C4-2B (cell line): ENCODE results near the gene SPACA7.

Source experiments
- CTCF ChIP-seq: fragments of 450-650 bp; conservative IDR thresholded peaks from 2 replicates; pipeline ENCODE4 v1.5.1; 2017; ENCODE audit warnings: mild to moderate bottlenecking
- ZFX ChIP-seq: fragments of 450-650 bp; IDR thresholded peaks from 2 replicates; pipeline ENCODE4 v1.6.1; 2017

DNA sequence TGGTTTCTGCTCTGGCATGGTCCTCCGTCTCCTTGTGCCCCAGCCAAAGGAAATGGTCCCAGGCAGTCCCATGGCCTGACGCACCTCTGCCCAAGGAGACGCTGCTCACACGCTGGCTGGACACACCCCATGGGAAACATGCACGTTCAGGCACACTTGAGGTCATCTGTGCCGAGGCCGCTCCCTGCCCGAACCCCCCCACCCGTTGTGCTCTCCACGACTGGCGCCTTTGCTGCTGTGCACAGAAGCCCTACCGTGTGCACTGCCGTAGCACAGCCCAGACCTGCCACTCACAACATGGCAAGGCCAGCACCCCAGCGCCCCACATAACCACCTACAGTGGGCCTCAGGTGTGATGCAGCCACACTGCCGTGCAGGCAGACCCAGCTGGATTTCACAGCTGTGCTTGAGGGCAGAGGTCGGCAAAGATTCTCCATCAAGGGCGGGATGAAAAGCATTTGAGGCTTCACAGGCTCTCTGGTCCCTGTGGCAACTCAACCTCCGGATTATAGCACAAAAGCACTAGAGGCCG, 65.7 kb downstream of the SPACA7 start:
- no peak for TF ChIP-seq CTCF
- no peak for TF ChIP-seq ZFX
